ENCODE results near the gene IL16. TPM values are rescaled to one million over a fixed set of nuclear protein-coding genes. Genes with fewer than 3 reads are reported as not detected.

Gene IL16
- total and polyA plus RNA-seq, 4 donors = 1.9 to 6.9 (median 4.4) TPM

- H3K9me3 ChIP-seq (ENCODE audit: control insufficient read depth in 4 of 4, low read length in 3 of 4) = no peaks in the 10 kb centered on the region
- H3K4me1 ChIP-seq (ENCODE audit: control insufficient read depth in 4 of 4, insufficient read depth in 4 of 4, low read length in 3 of 4) = peaks cover 7 to 28% (median 19%) of the 10 kb centered on the region in 4 donors
- 78% methylated on average over 8 of the region's 8 CpGs for WGBS
- H3K9ac ChIP-seq (ENCODE audit: low read depth in 1 of 2, low read length in 2 of 2) = no peak overlapping the region
- DNase-seq (ENCODE audit: low spot score) = no peak
- no peaks in the 10 kb centered on the region for H3K36me3 ChIP-seq (ENCODE audit: control insufficient read depth in 4 of 4, insufficient read depth in 3 of 4, low read depth in 1 of 4, low read length in 3 of 4)
- TF ChIP-seq FOXA2 (IDR thresholded peaks at IDR 0.05) (no peak), JUND (IDR thresholded peaks at IDR 0.05) (no peak), ZBTB33 (IDR thresholded peaks at IDR 0.05) (no peak), RXRA (IDR thresholded peaks at IDR 0.05) (peak in 1 of 2 donors; percentile 23), FOXA1 (IDR thresholded peaks at IDR 0.05) (no peak), TAF1 (conservative IDR thresholded peaks at IDR 0.05) (no peak), HNF4A (conservative IDR thresholded peaks at IDR 0.05) (peak in 1 of 2 donors; percentile 18), HNF4G (IDR thresholded peaks at IDR 0.05) (no peak), YY1 (IDR thresholded peaks at IDR 0.05) (no peak), CTCF (IDR thresholded peaks at IDR 0.05; ENCODE audit: low read depth, low read length, missing input control) (no peak), SP1 (IDR thresholded peaks at IDR 0.05) (no peak)
- H3K4me3 ChIP-seq (ENCODE audit: low read depth in 1 of 3, low read length in 3 of 3) = no peak overlapping the region
- no peaks in the 10 kb centered on the region for H3K27me3 ChIP-seq (ENCODE audit: control insufficient read depth in 4 of 4, insufficient read depth in 4 of 4, low read length in 3 of 4)
- no peak overlapping the region for H3K27ac ChIP-seq (ENCODE audit: low read depth in 1 of 2, low read length in 2 of 2)
Observed at GRCh38 chr15:81280696-81281455, 84.2 kb downstream of the IL16 start.

- H3K27ac ChIP-seq (ENCODE audit: low read depth in 1 of 2, low read length in 2 of 2) = no peak overlapping the region
- TF ChIP-seq NR2F2 (IDR thresholded peaks at IDR 0.05) = no peak
- TF ChIP-seq CTCF (IDR thresholded peaks at IDR 0.05; ENCODE audit: low read depth, low read length, missing input control) = no peak
- TF ChIP-seq ZBTB33 (IDR thresholded peaks at IDR 0.05) = no peak
- no peak for TF ChIP-seq FOXA2 (IDR thresholded peaks at IDR 0.05)
- no peak for TF ChIP-seq REST (IDR thresholded peaks at IDR 0.05)
- no peak for TF ChIP-seq EGR1 (IDR thresholded peaks at IDR 0.05; ENCODE audit: low read depth in 2 of 2)
- no peak for TF ChIP-seq YY1 (IDR thresholded peaks at IDR 0.05)
- no peak for TF ChIP-seq RXRA (IDR thresholded peaks at IDR 0.05)
- TF ChIP-seq FOXA1 (IDR thresholded peaks at IDR 0.05) = no peak
- TF ChIP-seq HNF4G (IDR thresholded peaks at IDR 0.05) = no peak
- TF ChIP-seq RAD21 (IDR thresholded peaks at IDR 0.05) = no peak
- TF ChIP-seq JUND (IDR thresholded peaks at IDR 0.05) = no peak
- no peak for TF ChIP-seq GABPA (IDR thresholded peaks at IDR 0.05 in 1 of 2, conservative IDR thresholded peaks at IDR 0.05 in 1 of 2)
- no peak overlapping the region for H3K4me3 ChIP-seq (ENCODE audit: low read depth in 1 of 3, low read length in 3 of 3)
- no peaks in the 10 kb centered on the region for H3K36me3 ChIP-seq (ENCODE audit: control insufficient read depth in 4 of 4, insufficient read depth in 3 of 4, low read depth in 1 of 4, low read length in 3 of 4)
- DNase-seq (ENCODE audit: low spot score) = no peak
- peaks cover 7 to 23% (median 14%) of the 10 kb centered on the region in 4 donors for H3K4me1 ChIP-seq (ENCODE audit: control insufficient read depth in 4 of 4, insufficient read depth in 4 of 4, low read length in 3 of 4)
- no peak overlapping the region for H3K9ac ChIP-seq (ENCODE audit: low read depth in 1 of 2, low read length in 2 of 2)
- WGBS = 97% methylated on average over 3 of the region's 3 CpGs
- H3K27me3 ChIP-seq (ENCODE audit: control insufficient read depth in 4 of 4, insufficient read depth in 4 of 4, low read length in 3 of 4) = no peaks in the 10 kb centered on the region
- no peaks in the 10 kb centered on the region for H3K9me3 ChIP-seq (ENCODE audit: control insufficient read depth in 4 of 4, low read length in 3 of 4)
Observed at GRCh38 chr15:81281456-81281735, 84.7 kb downstream of the IL16 start.

Measured in liver (tissue), 9 donors.